ENCODE measurements around the gene SGCD.

SGCD gene

GRCh38 chr5:156363861-156364260 is 36.9 kb downstream of the SGCD start:
- no peak for DNase-seq

DNA sequence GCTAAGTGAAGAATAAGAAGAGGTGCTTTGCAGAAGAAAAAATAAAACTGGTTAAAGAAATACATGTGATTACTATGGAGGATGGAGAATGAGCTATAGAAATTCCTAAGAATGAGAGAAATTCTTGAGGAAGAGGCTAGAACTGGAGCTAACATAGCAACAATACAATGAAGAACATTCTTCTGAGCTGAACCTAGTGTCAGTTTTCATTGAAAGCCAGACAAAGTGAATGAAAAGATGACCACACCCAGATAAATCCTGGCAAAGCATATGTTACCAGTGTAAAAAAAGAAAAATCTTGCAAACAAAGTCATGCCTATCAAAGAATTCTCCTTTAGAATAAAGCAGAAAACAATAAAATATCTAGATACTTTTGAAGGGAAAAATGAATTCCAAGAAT is 39.6 kb downstream of the SGCD start:
- DNase-seq: no peak

- DNase-seq: no peak
Measured at GRCh38 chr5:156367597-156367996, 40.6 kb downstream of the SGCD start.

GRCh38 chr5:156375895-156376495 is 49.0 kb downstream of the SGCD start:
- no peak for DNase-seq

DNA sequence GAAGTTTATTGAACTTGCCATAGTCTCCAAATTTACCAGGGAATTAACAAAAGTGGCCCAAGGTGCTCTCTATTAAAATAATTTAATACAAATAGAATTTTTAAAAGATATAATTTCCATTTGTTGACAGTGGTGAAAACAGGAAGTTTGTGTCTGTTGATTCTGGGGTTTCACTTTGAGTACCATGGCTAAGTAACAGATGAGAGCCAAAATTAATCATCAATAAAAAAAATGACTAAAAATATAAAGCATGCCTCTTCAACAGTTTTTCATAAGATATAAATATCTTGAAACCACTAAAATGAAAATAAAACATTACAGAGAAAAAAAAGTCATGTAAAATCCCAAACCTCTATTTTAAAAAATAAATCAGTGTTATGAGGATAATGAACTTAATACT is 49.8 kb downstream of the SGCD start:
- no peak for DNase-seq

- DNase-seq: no peak
Measured at GRCh38 chr5:156378159-156378558, 51.2 kb downstream of the SGCD start.

GRCh38 chr5:156379206-156379605 is 52.2 kb downstream of the SGCD start:
- no peak for DNase-seq

DNA sequence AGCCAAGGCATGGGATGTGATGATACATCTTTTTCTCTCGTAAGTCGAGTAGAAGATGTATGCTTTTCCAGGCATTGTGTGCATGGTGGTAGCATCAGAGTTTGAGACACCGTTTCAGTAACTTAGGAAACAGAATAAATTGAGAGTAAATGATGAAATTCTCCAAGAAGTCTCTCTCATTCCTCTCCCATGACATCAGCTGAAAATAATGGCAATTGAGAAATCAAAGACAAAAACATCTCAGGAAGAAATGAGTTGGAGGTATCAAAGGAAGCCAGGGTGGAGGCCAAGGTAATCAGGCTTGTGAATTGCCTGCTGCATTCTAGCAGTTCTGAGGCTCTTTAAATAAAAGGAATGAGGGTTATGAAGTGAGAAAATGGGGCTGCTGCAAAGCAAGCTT is 53.9 kb downstream of the SGCD start:
- no peak for DNase-seq

- peak in 1 of 2 experiments; percentile 11 for DNase-seq
Measured at GRCh38 chr5:156383510-156384265, 56.7 kb downstream of the SGCD start.

DNA sequence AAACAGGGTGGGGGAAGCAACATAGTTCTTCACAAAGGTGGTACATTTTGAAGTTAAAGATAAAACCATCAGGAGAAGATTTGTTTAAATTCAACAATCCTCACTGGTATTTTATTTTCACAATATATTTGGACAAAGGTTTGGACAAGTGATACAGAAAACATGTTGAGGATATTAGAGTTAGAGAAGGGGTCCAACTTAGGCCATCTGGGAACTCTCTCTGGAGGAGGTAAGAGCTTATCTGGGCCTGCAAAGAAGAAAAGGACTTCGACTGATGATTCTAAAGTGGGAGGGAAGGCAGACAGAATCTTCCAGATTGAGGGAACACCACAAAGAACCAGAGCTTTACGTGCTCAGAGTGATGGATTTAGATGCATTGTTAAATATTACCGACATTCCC is 58.5 kb downstream of the SGCD start:
- no peak for DNase-seq

GRCh38 chr5:156386976-156387375 is 60.0 kb downstream of the SGCD start:
- DNase-seq: no peak

- no peak for DNase-seq
Measured at GRCh38 chr5:156387391-156387790, 60.4 kb downstream of the SGCD start.

GRCh38 chr5:156388233-156388632 is 61.3 kb downstream of the SGCD start:
- DNase-seq: no peak

GRCh38 chr5:156391139-156391538 is 64.2 kb downstream of the SGCD start:
- DNase-seq: no peak

- no peak for DNase-seq
Measured at GRCh38 chr5:156393980-156394379, 67.0 kb downstream of the SGCD start.

GRCh38 chr5:156394642-156395305 is 67.8 kb downstream of the SGCD start:
- peak; percentile 7 to 18 for DNase-seq

GRCh38 chr5:156395306-156395675 is 68.3 kb downstream of the SGCD start:
- DNase-seq: no peak

- peak; percentile 6 to 29 for DNase-seq
Measured at GRCh38 chr5:156396063-156396829, 69.3 kb downstream of the SGCD start.

GRCh38 chr5:156396830-156397081 is 69.8 kb downstream of the SGCD start:
- DNase-seq: no peak

DNA sequence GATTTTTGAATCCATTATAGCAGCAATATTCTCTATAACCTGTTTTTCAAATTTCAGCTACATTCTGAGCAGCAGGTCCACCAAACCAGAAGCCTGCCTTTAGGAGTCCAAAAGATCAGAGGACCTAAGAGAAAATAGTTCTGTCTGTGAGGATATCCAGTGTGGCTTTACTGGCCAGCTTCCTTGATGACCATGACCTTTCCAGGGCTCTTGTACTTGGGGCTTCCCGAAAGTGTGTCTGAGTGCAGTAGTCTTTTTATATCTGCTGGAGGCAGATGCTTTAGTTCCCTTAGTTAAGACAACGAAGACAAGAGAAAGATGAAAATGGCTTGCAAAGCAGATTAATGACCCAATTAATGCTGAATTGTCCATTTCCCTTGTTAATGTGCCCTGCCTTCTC is 72.4 kb downstream of the SGCD start:
- no peak for DNase-seq

DNA sequence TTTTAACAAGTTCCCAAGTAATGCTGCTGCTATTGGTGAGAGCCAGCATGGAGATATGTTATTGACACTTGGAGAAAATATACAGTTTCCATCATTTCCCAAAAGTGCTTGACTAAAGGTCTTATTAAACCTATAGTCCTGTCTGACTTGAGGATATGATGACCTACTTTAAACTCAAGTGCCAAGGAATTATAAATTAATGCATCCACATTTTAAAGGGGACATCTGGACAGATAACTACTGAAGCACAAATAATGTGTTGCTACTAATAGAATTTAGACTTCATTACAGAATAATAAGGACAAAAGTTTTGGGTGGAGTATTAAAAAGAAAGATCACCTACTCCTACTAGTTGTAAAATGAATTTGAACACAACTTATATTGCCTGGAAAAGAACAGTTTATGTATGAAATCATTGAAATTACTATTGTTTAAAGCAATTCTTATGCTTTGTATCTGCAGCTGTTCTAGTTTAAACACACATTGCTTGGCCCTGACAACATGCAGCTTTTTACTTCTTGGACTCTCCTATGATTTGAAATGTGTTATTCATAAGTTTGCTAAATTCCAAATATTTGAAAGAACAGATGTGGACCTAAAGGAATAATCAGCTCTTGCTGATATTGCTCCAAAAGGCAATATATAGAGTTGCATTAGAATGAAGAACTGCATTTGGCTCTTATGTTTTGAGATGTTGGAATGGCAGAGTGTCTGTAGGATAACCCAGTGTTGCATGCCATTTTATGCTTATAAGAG is 73.4 kb downstream of the SGCD start:
- no peak for DNase-seq

DNA sequence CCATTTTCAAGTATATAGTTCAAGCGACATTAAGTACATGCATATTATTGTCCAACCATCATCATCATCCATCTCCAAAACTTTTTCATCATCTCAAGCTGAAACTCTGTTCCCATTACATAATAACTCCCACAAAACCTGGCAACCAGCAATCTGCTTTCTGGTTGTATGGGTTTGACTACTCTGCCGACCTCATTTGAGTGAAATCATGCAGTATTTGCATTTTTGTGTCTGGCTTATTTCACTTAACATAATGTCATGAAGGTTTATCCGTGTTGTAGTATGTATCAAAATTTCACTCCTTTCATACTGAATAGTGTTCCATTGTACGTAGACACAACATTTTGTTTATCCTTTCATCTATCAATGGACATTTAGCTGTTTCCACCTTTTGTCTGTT is 74.8 kb downstream of the SGCD start:
- no peak for DNase-seq

- no peak for DNase-seq
Measured at GRCh38 chr5:156402387-156402921, 75.5 kb downstream of the SGCD start.

All from NCI-H446 (cell line).